Chondrocyte (in vitro differentiated cells): ENCODE measurements around the gene ZBTB34. TPM values are rescaled to one million over a fixed set of nuclear protein-coding genes. Genes with fewer than 3 reads are reported as not detected.

Experiments
- DNase-seq: peaks from one replicate; pipeline ENCODE4 v3.0.0; 2021; ENCODE audit warnings: mixed read lengths, low spot score
- H3K27ac Mint-ChIP-seq: one replicate; pipeline ENCODE4 v1.8.0; 2021; ENCODE audit warnings: mild to moderate bottlenecking, moderate library complexity, mixed read lengths; ENCODE audit not compliant: unreplicated experiment
- H3K27me3 Mint-ChIP-seq: 2 replicates; pipeline ENCODE4 v1.8.0; 2021; ENCODE audit warnings: low read depth, mixed read lengths
- H3K36me3 Mint-ChIP-seq: 2 replicates; pipeline ENCODE4 v1.8.0; 2021; ENCODE audit warnings: low read depth, mixed read lengths
- H3K4me1 Mint-ChIP-seq: 2 replicates; pipeline ENCODE4 v1.8.0; 2021; ENCODE audit warnings: low read depth, mild to moderate bottlenecking, mixed read lengths
- H3K4me3 Mint-ChIP-seq: one replicate; pipeline ENCODE4 v1.8.0; 2021; ENCODE audit warnings: mild to moderate bottlenecking, moderate library complexity, mixed read lengths; ENCODE audit not compliant: unreplicated experiment
- H3K9me3 Mint-ChIP-seq: 2 replicates; pipeline ENCODE4 v1.8.0; 2021; ENCODE audit warnings: low read depth, mixed read lengths
- CTCF ChIP-seq: fragments of 200-600 bp; sonication (generic); IDR thresholded peaks from 2 replicates; pipeline ENCODE4 v1.5.0; 2021; ENCODE audit warnings: antibody characterized with exemption, mild to moderate bottlenecking, moderate library complexity
- total RNA-seq: library from RNA; stranded (reverse); gene quantifications from 3 replicates; pipeline ENCODE4 v1.2.1, GENCODE V29; 2021

ZBTB34 gene
- total RNA-seq, 1 donor from 2014 or later = 16.2 TPM

GRCh38 chr9:126876531-126876930 lies 16.1 kb downstream of the ZBTB34 start:
- Mint-ChIP-seq H3K4me3 (no peak overlapping the region), H3K4me1 (peaks cover 28% of the 10 kb centered on the region), H3K27ac (no peak overlapping the region), H3K9me3 (no peaks in the 10 kb centered on the region), H3K36me3 (peaks cover 18% of the 10 kb centered on the region), H3K27me3 (no peaks in the 10 kb centered on the region)
- TF ChIP-seq CTCF = no peak
- DNase-seq = no peak

- H3K27me3 Mint-ChIP-seq = no peaks in the 10 kb centered on the region
- no peak for TF ChIP-seq CTCF
- peaks cover 27% of the 10 kb centered on the region for H3K4me1 Mint-ChIP-seq
- DNase-seq = no peak
- H3K36me3 Mint-ChIP-seq = peaks cover 23% of the 10 kb centered on the region
- H3K9me3 Mint-ChIP-seq = no peaks in the 10 kb centered on the region
- no peak overlapping the region for H3K4me3 Mint-ChIP-seq
- H3K27ac Mint-ChIP-seq = no peak overlapping the region
These were observed 17.0 kb downstream of the ZBTB34 start for GRCh38 chr9:126877418-126877817.

GRCh38 chr9:126879288-126879687 lies 18.8 kb downstream of the ZBTB34 start:
- no peak overlapping the region for H3K27ac Mint-ChIP-seq
- no peaks in the 10 kb centered on the region for H3K9me3 Mint-ChIP-seq
- H3K4me1 Mint-ChIP-seq = peaks cover 21% of the 10 kb centered on the region
- H3K27me3 Mint-ChIP-seq = no peaks in the 10 kb centered on the region
- no peak overlapping the region for H3K4me3 Mint-ChIP-seq
- peaks cover 23% of the 10 kb centered on the region for H3K36me3 Mint-ChIP-seq
- no peak for TF ChIP-seq CTCF
- DNase-seq = no peak

DNA sequence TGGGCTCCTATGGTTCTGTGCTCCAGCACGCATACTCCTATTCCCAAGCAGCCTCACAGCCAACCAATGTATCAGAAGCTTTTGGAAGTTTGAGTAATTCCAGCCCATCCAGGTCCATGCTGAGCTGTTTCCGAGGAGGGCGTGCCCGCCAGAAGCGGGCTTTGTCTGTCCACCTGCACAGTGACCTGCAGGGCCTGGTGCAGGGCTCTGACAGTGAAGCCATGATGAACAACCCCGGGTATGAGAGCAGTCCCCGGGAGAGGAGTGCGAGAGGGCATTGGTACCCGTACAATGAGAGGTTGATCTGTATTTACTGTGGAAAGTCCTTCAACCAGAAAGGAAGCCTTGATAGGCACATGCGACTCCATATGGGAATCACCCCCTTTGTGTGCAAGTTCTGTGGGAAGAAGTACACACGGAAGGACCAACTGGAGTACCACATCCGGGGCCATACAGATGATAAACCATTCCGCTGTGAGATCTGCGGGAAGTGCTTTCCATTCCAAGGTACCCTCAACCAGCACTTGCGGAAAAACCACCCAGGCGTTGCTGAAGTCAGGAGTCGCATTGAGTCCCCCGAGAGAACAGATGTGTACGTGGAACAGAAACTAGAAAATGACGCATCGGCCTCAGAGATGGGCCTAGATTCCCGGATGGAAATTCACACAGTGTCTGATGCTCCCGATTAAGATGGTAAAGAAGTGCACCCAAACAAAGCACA lies 19.9 kb downstream of the ZBTB34 start:
- no peak for DNase-seq
- H3K4me1 Mint-ChIP-seq = peaks cover 14% of the 10 kb centered on the region
- H3K9me3 Mint-ChIP-seq = no peaks in the 10 kb centered on the region
- TF ChIP-seq CTCF = no peak
- no peaks in the 10 kb centered on the region for H3K27me3 Mint-ChIP-seq
- no peak overlapping the region for H3K27ac Mint-ChIP-seq
- H3K36me3 Mint-ChIP-seq = peaks cover 23% of the 10 kb centered on the region
- no peak overlapping the region for H3K4me3 Mint-ChIP-seq

DNA sequence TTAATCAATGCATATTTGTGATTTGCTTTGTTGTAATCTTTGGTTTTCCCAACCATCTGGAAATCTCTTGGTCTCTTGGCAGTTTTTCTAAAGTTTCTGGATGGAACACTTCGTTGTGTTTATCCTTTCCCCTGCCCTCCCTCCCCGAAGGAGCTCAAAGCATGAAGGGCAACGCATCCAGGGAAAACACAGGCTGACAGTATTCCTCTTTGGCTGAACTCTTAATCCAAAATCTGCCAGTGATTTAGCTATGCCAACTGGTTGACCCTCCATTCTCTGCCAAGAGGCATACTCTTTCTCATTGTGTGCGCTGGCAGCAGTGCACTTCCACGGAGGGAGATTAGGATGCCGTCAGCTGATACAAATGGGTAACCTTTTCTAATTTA lies 20.5 kb downstream of the ZBTB34 start:
- Mint-ChIP-seq H3K27me3 (no peaks in the 10 kb centered on the region), H3K27ac (no peak overlapping the region), H3K36me3 (peaks cover 23% of the 10 kb centered on the region), H3K4me3 (no peak overlapping the region), H3K4me1 (peaks cover 9% of the 10 kb centered on the region), H3K9me3 (no peaks in the 10 kb centered on the region)
- no peak for TF ChIP-seq CTCF
- DNase-seq = no peak
